HUES6 (cell line): ENCODE data around the gene VENTX.

Experiments
- H3K27ac ChIP-seq: 2 replicates; pipeline ENCODE4 v1.7.0; 2013; ENCODE audit warnings: low read depth, mild to moderate bottlenecking, low read length, inconsistent platforms
- H3K27me3 ChIP-seq: 2 replicates; pipeline ENCODE4 v1.6.1; 2013; ENCODE audit warnings: low read length; ENCODE audit not compliant: control insufficient read depth, insufficient read depth
- H3K36me3 ChIP-seq: 2 replicates; pipeline ENCODE4 v1.6.1; 2013; ENCODE audit warnings: low read length; ENCODE audit not compliant: control insufficient read depth, insufficient read depth
- H3K4me1 ChIP-seq: 2 replicates; pipeline ENCODE4 v1.6.1; 2013; ENCODE audit warnings: low read length; ENCODE audit not compliant: control insufficient read depth, insufficient read depth
- H3K4me3 ChIP-seq: 2 replicates; pipeline ENCODE4 v1.5.1; 2013; ENCODE audit warnings: low read depth, low read length
- H3K9ac ChIP-seq: one replicate; pipeline ENCODE4 v1.6.1; 2013; ENCODE audit warnings: mild to moderate bottlenecking, low read length
- H3K9me3 ChIP-seq: 2 replicates; pipeline ENCODE4 v1.6.1; 2013; ENCODE audit warnings: low read depth, low read length; ENCODE audit not compliant: control insufficient read depth, insufficient read depth

VENTX gene

GRCh38 chr10:133275684-133276092 lies 38.0 kb downstream of the VENTX start:
- Histone ChIP-seq H3K4me1 (peaks cover 23% of the 10 kb centered on the region), H3K27me3 (peaks cover 15% of the 10 kb centered on the region), H3K4me3 (peak overlapping the region; percentile 65; the same call in 1 of the 2 replicates), H3K36me3 (peaks cover 20% of the 10 kb centered on the region), H3K27ac (no peak overlapping the region), H3K9me3 (no peaks in the 10 kb centered on the region), H3K9ac (no peak overlapping the region)

- peaks cover 23% of the 10 kb centered on the region for H3K4me1 ChIP-seq
- peaks cover 15% of the 10 kb centered on the region for H3K27me3 ChIP-seq
- H3K36me3 ChIP-seq: peaks cover 23% of the 10 kb centered on the region
- H3K9me3 ChIP-seq: no peaks in the 10 kb centered on the region
- peak overlapping the region; percentile 13 for H3K9ac ChIP-seq
- peak overlapping the region; percentile 65 for H3K4me3 ChIP-seq
- no peak overlapping the region for H3K27ac ChIP-seq
These were observed 38.4 kb downstream of the VENTX start for GRCh38 chr10:133276100-133276434.

- peaks cover 23% of the 10 kb centered on the region for H3K4me1 ChIP-seq
- peaks cover 29% of the 10 kb centered on the region for H3K36me3 ChIP-seq
- H3K9ac ChIP-seq: peak within 1 kb of the TSS; percentile 13
- no peaks in the 10 kb centered on the region for H3K9me3 ChIP-seq
- H3K4me3 ChIP-seq: peak within 1 kb of the TSS; percentile 65
- peaks cover 15% of the 10 kb centered on the region for H3K27me3 ChIP-seq
- no peak within 1 kb of the TSS for H3K27ac ChIP-seq
These were observed 39.0 kb downstream of the VENTX start, which contains the start of gene ADAM8 for GRCh38 chr10:133276435-133277201. TSS of gene ADAM8 (minus strand) at chr10:133276868. CDS start at chr10:133276817, 51 bp downstream.

GRCh38 chr10:133277277-133277992 lies 39.8 kb downstream of the VENTX start:
- Histone ChIP-seq H3K9ac (no peak overlapping the region), H3K4me3 (no peak overlapping the region), H3K4me1 (peaks cover 23% of the 10 kb centered on the region), H3K9me3 (no peaks in the 10 kb centered on the region), H3K27me3 (peaks cover 15% of the 10 kb centered on the region), H3K36me3 (peaks cover 37% of the 10 kb centered on the region), H3K27ac (no peak overlapping the region)

GRCh38 chr10:133277993-133278576 lies 40.4 kb downstream of the VENTX start:
- no peak overlapping the region for H3K4me3 ChIP-seq
- peaks cover 15% of the 10 kb centered on the region for H3K27me3 ChIP-seq
- peaks cover 23% of the 10 kb centered on the region for H3K4me1 ChIP-seq
- no peak overlapping the region for H3K27ac ChIP-seq
- H3K9me3 ChIP-seq: no peaks in the 10 kb centered on the region
- H3K36me3 ChIP-seq: peaks cover 43% of the 10 kb centered on the region
- no peak overlapping the region for H3K9ac ChIP-seq

- H3K4me1 ChIP-seq: peaks cover 23% of the 10 kb centered on the region
- H3K36me3 ChIP-seq: peaks cover 50% of the 10 kb centered on the region
- H3K9ac ChIP-seq: no peak overlapping the region
- peaks cover 15% of the 10 kb centered on the region for H3K27me3 ChIP-seq
- H3K9me3 ChIP-seq: no peaks in the 10 kb centered on the region
- no peak overlapping the region for H3K27ac ChIP-seq
- H3K4me3 ChIP-seq: no peak overlapping the region
These were observed 41.1 kb downstream of the VENTX start for GRCh38 chr10:133278577-133279265.

GRCh38 chr10:133279326-133280226 lies 41.9 kb downstream of the VENTX start:
- Histone ChIP-seq H3K4me3 (no peak overlapping the region), H3K9me3 (no peaks in the 10 kb centered on the region), H3K27me3 (peaks cover 15% of the 10 kb centered on the region), H3K4me1 (peaks cover 23% of the 10 kb centered on the region), H3K36me3 (peaks cover 58% of the 10 kb centered on the region), H3K27ac (no peak overlapping the region), H3K9ac (no peak overlapping the region)

DNA sequence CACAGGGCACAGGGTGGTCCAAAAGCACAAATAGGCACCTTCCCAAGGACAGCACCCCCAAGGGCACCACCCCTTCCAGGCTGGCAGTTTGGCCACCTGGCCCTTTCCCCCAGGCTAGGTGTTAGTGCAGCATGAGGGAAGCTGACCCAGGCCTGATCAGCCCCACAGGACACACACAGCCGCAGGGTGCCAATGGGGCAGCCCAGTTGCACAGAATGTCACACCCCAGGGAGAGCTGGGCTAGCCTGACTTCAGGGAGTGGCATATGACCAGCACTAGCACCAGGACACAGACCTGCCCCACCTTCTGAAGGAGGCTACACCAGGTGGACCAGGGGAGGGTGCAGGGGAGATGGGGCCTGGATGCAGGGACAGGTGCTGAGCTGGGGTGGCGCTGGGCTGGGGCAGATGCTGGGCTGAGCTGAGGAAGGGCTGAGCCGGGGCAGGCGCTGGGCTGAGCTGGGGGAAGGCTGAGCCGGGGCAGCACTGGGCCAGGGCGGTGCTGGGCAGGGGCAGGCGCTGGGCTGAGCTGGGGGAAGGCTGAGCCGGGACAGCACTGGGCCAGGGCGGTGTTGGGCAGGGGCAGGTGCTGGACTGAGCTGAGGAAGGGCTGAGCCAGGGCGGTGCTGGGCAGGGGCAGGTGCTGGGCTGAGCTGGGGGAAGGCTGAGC lies 42.9 kb downstream of the VENTX start:
- Histone ChIP-seq H3K4me1 (peaks cover 16% of the 10 kb centered on the region), H3K9me3 (no peaks in the 10 kb centered on the region), H3K27me3 (peaks cover 12% of the 10 kb centered on the region), H3K4me3 (no peak overlapping the region), H3K9ac (no peak overlapping the region), H3K27ac (no peak overlapping the region), H3K36me3 (peaks cover 68% of the 10 kb centered on the region)

GRCh38 chr10:133281084-133281483 lies 43.4 kb downstream of the VENTX start:
- H3K27ac ChIP-seq: no peak overlapping the region
- H3K4me3 ChIP-seq: no peak overlapping the region
- H3K9me3 ChIP-seq: no peaks in the 10 kb centered on the region
- H3K9ac ChIP-seq: no peak overlapping the region
- H3K4me1 ChIP-seq: peaks cover 11% of the 10 kb centered on the region
- H3K36me3 ChIP-seq: peaks cover 73% of the 10 kb centered on the region
- H3K27me3 ChIP-seq: peaks cover 6% of the 10 kb centered on the region
